K562 treated with DMSO at 1 percent for 4 hours (cell line): Measurements from ENCODE around the gene PADI3. TPM values are rescaled to one million over a fixed set of nuclear protein-coding genes. Genes with fewer than 3 reads are reported as not detected.

ENCODE experiments used
- total RNA-seq: library from RNA; unstranded; fragments of 300-600 nt; gene quantifications from 2 replicates; pipeline ENCODE4 v1.2.3, GENCODE V29; 2022; ENCODE audit not compliant: insufficient read depth

The PADI3 gene
- total RNA-seq, result not detected in 2 replicates

GRCh38 chr1:17248781-17249180 is at the start of gene PADI3:
PADI3 (plus strand) TSS chr1:17249098; CDS start chr1:17249138, 40 bp downstream.

GRCh38 chr1:17204546-17205440 is 44.1 kb upstream of the PADI3 start, which contains the start of gene PADI1:
PADI1 (plus strand) TSS chr1:17205128; CDS start chr1:17205218, 90 bp downstream.

GRCh38 chr1:17307946-17308345 is 59.0 kb downstream of the PADI3 start, which contains the start of gene PADI4:
PADI4 (plus strand) TSS chr1:17308197; CDS start chr1:17308223, 26 bp downstream.

Other genes starting within 250 kb of the PADI3 start
- 51.9 and 53.3 TPM in 2 replicates for gene ATP13A2, start 237.2 kb upstream of the PADI3 start, total RNA-seq
- 188 and 193 TPM in 2 replicates for gene SDHB, start 195.1 kb upstream of the PADI3 start, total RNA-seq
- not detected in 2 replicates for gene PADI2, start 129.6 kb upstream of the PADI3 start, total RNA-seq
- gene PADI1, start 44.0 kb upstream of the PADI3 start, total RNA-seq, result not detected in 2 replicates
- 0.45 TPM in 1 of 2 replicates, not detected in the other for gene PADI4, start 59.1 kb downstream of the PADI3 start, total RNA-seq
- gene PADI6, start 123.1 kb downstream of the PADI3 start, total RNA-seq, result not detected in 2 replicates
- gene RCC2, start 190.6 kb downstream of the PADI3 start, total RNA-seq, result 96.6 and 105 TPM in 2 replicates